HTR-8/SVneo (cell line): Measurements from ENCODE around the gene PADI2.

Experiments
- DNase-seq: peaks from one replicate; pipeline ENCODE4 v3.0.0; 2011; ENCODE audit warnings: low spot score, mixed read lengths; ENCODE audit not compliant: insufficient read length
- FAIRE-seq: peaks from 2 replicates; lab custom pipeline; 2011; peaks lifted over from hg19 to GRCh38; lab: Jason Lieb, UNC

PADI2 gene

GRCh38 chr1:17141441-17142197 is 22.4 kb upstream of the PADI2 start:
- FAIRE-seq (no peak), DNase-seq (no peak)

- FAIRE-seq: no peak
- DNase-seq: no peak
Observed at GRCh38 chr1:17140279-17140678, 21.0 kb upstream of the PADI2 start.

- FAIRE-seq: no peak
Observed at GRCh38 chr1:17139637-17140036, 20.4 kb upstream of the PADI2 start.

GRCh38 chr1:17137441-17137840 is 18.2 kb upstream of the PADI2 start:
- DNase-seq (no peak), FAIRE-seq (no peak)

More at GRCh38 chr1:17139637-17140036, 20.4 kb upstream of the PADI2 start:
- DNase-seq: no peak

DNA sequence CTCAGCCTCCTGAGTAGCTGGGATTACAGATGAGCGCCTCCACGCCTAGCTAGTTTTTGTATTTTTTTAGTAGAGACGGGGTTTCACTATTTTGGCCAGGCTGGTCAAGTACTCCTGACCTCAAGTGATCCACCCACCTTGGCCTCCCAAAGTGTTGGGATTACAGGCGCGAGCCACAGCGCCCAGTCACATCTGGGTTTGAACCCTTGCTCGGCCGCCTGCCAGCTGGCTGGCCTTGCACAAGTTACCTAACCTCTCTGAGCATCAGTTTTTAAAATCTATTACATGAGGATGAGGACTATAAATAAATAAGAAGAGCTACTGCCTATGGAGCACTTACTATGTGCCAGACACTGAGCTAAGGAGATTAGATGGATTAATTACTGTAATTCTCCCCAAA is 17.7 kb upstream of the PADI2 start:
- no peak for DNase-seq
- no peak for FAIRE-seq

- FAIRE-seq (no peak), DNase-seq (no peak)
Observed at GRCh38 chr1:17136145-17136544, 16.9 kb upstream of the PADI2 start.

DNA sequence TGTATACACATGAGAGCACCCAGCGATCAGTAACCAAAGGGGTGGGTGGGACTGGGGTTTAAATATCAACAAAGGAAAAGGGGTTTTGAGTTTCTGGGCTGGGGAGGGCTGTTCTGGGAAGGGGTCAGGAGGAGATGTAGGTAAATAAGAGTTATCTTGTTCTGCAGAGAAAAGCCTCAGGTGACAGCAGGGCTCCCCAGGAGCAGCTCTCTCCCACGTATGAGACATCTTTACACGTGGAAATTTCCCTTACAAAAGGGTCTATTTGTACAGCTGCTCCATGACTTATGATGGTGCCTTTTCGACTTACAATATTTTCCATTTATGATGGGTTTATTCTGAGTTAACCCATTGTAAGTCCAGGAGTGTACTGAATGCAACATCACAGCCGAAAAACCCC is 16.3 kb upstream of the PADI2 start:
- FAIRE-seq (no peak), DNase-seq (no peak)

GRCh38 chr1:17134724-17135123 is 15.5 kb upstream of the PADI2 start:
- DNase-seq: no peak
- peak; percentile 85 for FAIRE-seq

DNA sequence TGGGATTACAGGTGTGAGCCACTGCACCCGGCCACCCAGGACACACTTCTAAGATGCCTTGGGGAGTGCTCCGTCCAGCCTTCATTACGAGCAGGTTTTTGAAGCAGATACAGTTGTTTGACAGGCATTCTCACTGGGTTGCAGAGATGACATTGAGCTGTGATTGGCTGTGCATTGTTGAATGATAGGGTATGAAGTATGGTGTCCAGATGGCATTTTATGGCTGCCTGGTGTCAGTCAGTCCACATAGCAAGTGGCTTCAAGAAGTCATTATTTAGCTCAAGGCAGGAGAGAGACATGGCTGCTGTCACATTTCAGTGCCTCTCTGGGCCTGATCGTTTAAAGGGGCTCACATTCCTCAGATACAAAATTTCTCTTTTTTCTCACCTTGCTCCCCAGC is 14.8 kb upstream of the PADI2 start:
- FAIRE-seq: no peak
- DNase-seq: no peak

- DNase-seq (no peak), FAIRE-seq (no peak)
Observed at GRCh38 chr1:17130138-17130635, 10.9 kb upstream of the PADI2 start.

- DNase-seq: peak; percentile 89
- FAIRE-seq: peak; percentile 90
Observed at GRCh38 chr1:17128361-17128760, 9.1 kb upstream of the PADI2 start.

- FAIRE-seq (no peak), DNase-seq (peak; percentile 77)
Observed at GRCh38 chr1:17125756-17126237, 6.5 kb upstream of the PADI2 start.

DNA sequence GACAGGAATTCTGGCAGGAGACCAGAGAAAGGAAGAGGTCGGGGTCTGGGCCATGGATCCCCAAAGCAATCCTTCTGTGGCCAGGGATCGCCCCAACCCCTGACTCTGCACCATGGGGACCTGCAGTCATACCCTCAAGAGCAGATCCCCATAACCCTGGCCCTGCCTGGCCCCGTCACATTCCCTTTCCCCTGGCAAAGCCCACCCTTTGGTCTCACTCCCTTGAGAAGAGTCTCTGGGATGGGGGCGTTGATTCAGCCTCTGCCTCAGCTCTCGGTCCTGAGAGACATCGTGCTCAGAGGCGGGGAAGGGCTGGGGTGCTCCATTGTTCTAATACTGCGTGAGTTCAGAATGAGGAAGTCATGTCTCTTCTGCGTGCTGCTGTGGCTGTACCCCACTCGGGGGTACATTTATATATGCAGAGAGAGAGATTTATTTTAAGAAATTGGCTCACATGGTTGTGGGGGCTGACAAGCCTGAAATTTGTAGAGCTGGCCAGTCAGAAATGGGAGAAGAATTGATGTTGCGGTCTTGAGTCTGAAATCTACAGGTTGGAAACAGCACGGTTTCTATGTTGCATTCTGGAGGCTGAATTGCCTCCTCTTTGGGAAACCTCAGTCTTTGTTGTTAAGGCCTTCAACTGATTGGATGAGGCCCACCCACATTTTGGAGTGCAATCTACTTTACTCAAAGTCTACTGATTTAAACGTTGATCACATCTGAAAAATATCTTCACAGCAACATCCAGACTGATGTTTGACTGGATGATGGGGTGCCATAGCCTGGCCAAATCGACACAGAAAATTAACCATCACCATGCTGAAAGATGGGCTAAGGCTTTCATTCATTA is 4.2 kb upstream of the PADI2 start:
- DNase-seq (no peak), FAIRE-seq (no peak)

- FAIRE-seq (no peak), DNase-seq (no peak)
Observed at GRCh38 chr1:17122521-17123164, 3.4 kb upstream of the PADI2 start.

DNA sequence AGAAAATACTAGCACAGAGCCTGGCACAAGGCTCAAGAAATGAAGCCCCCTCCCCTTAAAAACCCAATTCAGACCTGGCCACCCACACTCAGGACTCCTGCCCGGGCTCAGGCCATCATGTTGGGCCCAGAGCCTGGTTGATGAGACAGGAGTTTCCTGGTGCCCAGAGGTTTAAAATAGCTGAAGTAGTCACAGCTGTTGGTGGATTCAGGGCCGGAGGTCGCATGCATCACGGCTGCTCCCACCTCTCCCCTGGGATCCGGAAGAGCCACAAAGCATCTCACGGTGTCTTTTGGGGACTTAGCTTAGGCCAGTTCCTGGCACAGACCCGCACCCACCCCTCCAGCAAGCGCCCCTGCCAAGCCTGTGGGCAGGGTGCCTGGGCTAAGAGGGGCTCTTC is 2.6 kb upstream of the PADI2 start:
- DNase-seq: no peak
- FAIRE-seq: no peak

DNA sequence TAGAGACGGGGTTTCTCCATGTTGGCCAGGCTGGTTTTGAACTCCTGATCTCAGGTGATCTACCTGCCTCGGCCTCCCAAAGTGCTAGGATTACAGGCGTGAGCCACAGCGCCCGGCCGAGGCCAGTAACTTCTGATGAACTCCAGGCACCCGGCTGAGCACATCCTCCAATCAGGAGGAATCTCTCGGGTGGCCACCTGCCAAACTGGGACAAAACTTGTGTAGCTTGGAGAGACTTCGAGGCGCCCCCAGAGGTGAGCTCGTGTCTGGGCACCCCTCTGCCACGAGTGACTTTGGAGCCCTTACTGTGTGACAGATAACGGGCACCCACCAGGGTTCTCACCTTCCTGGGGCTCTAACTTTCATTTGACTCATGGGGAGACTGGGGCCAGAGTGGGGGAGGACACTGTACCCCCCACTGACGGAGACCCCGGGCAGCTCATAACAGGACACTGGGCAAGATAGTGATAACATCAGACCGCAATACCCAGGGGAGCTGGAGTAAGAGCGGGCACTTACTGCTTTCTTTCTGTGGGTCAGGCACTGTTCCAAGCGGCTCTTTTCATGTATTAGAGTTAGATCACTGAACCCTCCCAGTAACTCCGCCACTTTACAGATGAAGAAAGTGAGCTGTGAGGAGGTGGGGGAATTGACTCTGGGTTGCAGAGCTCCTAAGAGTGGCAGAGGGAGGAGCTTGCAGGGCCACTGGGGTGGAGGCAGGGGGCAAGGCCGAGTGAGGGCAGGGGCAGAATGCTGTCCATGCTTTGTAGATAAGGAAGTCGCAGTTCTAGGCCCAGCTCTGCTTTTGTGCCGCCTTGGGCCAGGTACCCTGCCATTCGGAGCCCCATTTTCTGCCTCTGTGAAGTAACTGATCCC is 1.9 kb upstream of the PADI2 start:
- no peak for DNase-seq

DNA sequence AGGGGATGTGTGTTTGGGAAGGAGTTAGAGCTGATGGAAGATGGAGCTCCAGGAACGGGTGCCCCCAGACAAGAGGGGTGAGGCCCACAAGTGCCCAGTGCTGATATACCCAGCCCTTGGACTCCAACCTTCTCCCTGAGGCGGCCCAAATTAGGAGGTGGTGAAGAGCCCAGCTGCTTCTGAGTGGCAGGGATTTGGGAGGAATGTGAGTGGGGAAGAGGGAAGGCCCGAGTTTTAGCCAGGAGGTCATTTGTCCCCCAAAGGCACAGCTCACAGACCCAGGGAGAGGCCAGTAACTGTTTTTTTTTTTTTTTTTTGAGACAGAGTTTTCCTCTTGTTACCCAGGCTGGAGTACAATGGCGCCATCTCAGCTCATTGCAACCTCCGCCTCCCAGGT is 1.2 kb upstream of the PADI2 start:
- no peak for FAIRE-seq
- DNase-seq: no peak

More for the DNA sequence above, 1.9 kb upstream of the PADI2 start:
- FAIRE-seq: no peak

DNA sequence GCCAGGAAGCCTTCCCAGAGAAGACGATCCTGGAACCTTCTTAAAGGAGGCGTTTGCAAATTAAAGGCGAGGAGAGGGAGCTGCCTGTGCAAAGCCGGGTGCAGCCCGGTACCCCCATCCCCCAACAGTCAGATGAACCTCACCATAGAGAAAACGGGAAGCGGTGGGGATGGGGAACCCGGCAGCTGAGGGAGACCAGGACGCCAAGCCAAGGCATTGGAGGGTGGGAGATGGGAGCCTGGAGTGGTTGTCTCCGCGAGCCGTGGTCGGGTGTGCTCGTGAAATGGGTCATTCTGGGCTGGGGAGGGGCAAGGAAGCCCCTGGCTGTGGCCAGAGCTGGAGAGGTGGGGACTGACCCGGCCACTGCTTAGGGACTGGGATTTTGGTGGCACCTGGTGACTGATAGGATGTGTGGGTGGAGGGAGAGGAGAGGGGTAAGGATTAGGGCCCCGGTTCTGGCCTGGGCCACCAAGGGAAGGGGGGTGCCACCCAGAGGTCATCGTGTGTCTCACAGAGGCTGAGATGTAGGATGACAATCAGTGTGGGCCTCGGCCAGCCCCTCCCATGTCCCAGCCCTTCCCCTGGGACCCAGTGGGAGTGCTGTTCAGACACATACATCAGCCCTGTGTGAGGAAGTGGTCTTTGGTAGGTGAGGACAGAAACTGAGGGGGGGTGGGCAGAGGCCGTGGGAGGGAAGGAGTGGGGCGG is 676 bp upstream of the PADI2 start:
- no peak for FAIRE-seq

GRCh38 chr1:17118706-17119075 is 560 bp downstream of the PADI2 start:
- FAIRE-seq: no peak

More for the DNA sequence above, 676 bp upstream of the PADI2 start:
- no peak for DNase-seq

More at GRCh38 chr1:17118706-17119075, 560 bp downstream of the PADI2 start:
- no peak for DNase-seq
